Neutrophil (primary cell): Measurements from ENCODE around the gene SPATA6.
"Not testable (repeated sequence)": the region's sequence is repeated elsewhere in the genome, so short reads cannot be mapped to it uniquely, and the experiment has no call there.

ENCODE experiments used
- H3K27ac ChIP-seq: fragments of 200-600 bp; sonication (generic); 2 replicates; pipeline ENCODE4 v1.5.1; 2016; ENCODE audit warnings: mild to moderate bottlenecking, moderate library complexity
- H3K27me3 ChIP-seq: fragments of 200-600 bp; sonication (generic); 2 replicates; pipeline ENCODE4 v1.6.0; 2016; ENCODE audit warnings: mild to moderate bottlenecking
- H3K36me3 ChIP-seq: fragments of 200-600 bp; sonication (generic); 2 replicates; pipeline ENCODE4 v1.5.1; 2017
- H3K4me1 ChIP-seq, 2 experiments: fragments of 200-600 bp in 1 of 2; sonication (generic) in 1 of 2; 1 replicate in 1 of 2; 2 replicates in 1 of 2; pipeline versions ENCODE4 v1.5.1 to v1.6.1; 2013 to 2016; ENCODE audit warnings: low read depth in 1 of 2, low read length in 1 of 2, mild to moderate bottlenecking in 1 of 2, moderate library complexity in 1 of 2; ENCODE audit not compliant: control insufficient read depth in 1 of 2, insufficient read depth in 1 of 2
- H3K4me3 ChIP-seq, 2 experiments: fragments of 200-600 bp in 1 of 2; sonication (generic) in 1 of 2; 1 replicate in 1 of 2; 2 replicates in 1 of 2; pipeline ENCODE4 v1.5.1; 2013 to 2016; ENCODE audit warnings: low read depth in 1 of 2, low read length in 1 of 2, mild to moderate bottlenecking in 1 of 2, moderate library complexity in 1 of 2
- H3K9me3 ChIP-seq: fragments of 200-600 bp; sonication (generic); 2 replicates; pipeline ENCODE4 v1.5.1; 2016
- CTCF ChIP-seq: fragments of 200-600 bp; sonication (generic); IDR thresholded peaks from 2 replicates; pipeline ENCODE4 v1.5.1; 2016; ENCODE audit warnings: antibody characterized with exemption

The SPATA6 gene

GRCh38 chr1:48448932-48449331 is 23.1 kb downstream of the SPATA6 start:
- Histone ChIP-seq H3K4me1 (no peaks in the 10 kb centered on the region), H3K27ac (no peak overlapping the region), H3K36me3 (no peaks in the 10 kb centered on the region), H3K9me3 (no peaks in the 10 kb centered on the region), H3K27me3 (no peaks in the 10 kb centered on the region), H3K4me3 (no peak overlapping the region)
- TF ChIP-seq CTCF = no peak

GRCh38 chr1:48444186-48444585 is 27.8 kb downstream of the SPATA6 start:
- H3K4me3 ChIP-seq, H3K9me3 ChIP-seq, H3K27ac ChIP-seq, H3K27me3 ChIP-seq, H3K36me3 ChIP-seq, H3K4me1 ChIP-seq: not testable (repeated sequence)

- Histone ChIP-seq H3K27ac (no peak overlapping the region), H3K4me3 (no peak overlapping the region), H3K36me3 (no peaks in the 10 kb centered on the region), H3K4me1 (no peaks in the 10 kb centered on the region), H3K27me3 (no peaks in the 10 kb centered on the region), H3K9me3 (no peaks in the 10 kb centered on the region)
- TF ChIP-seq CTCF = no peak
Observed at GRCh38 chr1:48442864-48443619, 29.0 kb downstream of the SPATA6 start.

GRCh38 chr1:48440786-48441185 is 31.2 kb downstream of the SPATA6 start:
- not testable (repeated sequence) for H3K4me1 ChIP-seq, H3K9me3 ChIP-seq, H3K4me3 ChIP-seq, H3K36me3 ChIP-seq, H3K27ac ChIP-seq, H3K27me3 ChIP-seq

GRCh38 chr1:48439380-48439779 is 32.6 kb downstream of the SPATA6 start:
- H3K36me3 ChIP-seq = no peaks in the 10 kb centered on the region
- no peaks in the 10 kb centered on the region for H3K27me3 ChIP-seq

GRCh38 chr1:48437379-48437778 is 34.6 kb downstream of the SPATA6 start:
- H3K27me3 ChIP-seq, H3K36me3 ChIP-seq, H3K4me3 ChIP-seq, H3K9me3 ChIP-seq, H3K4me1 ChIP-seq, H3K27ac ChIP-seq: not testable (repeated sequence)

More at GRCh38 chr1:48439380-48439779, 32.6 kb downstream of the SPATA6 start:
- TF ChIP-seq CTCF = no peak
- H3K4me1 ChIP-seq = no peaks in the 10 kb centered on the region
- no peak overlapping the region for H3K4me3 ChIP-seq
- H3K9me3 ChIP-seq = no peaks in the 10 kb centered on the region
- H3K27ac ChIP-seq = no peak overlapping the region

GRCh38 chr1:48435312-48436002 is 36.5 kb downstream of the SPATA6 start:
- not testable (repeated sequence) for H3K27ac ChIP-seq, H3K9me3 ChIP-seq, H3K4me3 ChIP-seq

More at GRCh38 chr1:48435312-48436002, 36.5 kb downstream of the SPATA6 start:
- H3K4me1 ChIP-seq, H3K27me3 ChIP-seq, H3K36me3 ChIP-seq: not testable (repeated sequence)
